Measurements from ENCODE around the gene NFIB. TPM values are rescaled to one million over a fixed set of nuclear protein-coding genes. Genes with fewer than 3 reads are reported as not detected.

The NFIB gene
- polyA plus RNA-seq, 2 of the 4 experiments (the other 2 are of a cell fraction), result 10.7 to 21.7 TPM

GRCh38 chr9:14099737-14100136, 214.2 kb downstream of the NFIB start (continued):
- TF ChIP-seq REST (IDR thresholded peaks at IDR 0.05), result no peak

- Histone ChIP-seq H3K4me2 (peak overlapping the region; percentile 82), H3K4me1 (peaks cover 41% of the 10 kb centered on the region), H3K4me3 (0 out of 3 replicates have a peak overlapping the region, but pooled peaks have one; percentile 12), H3K9me3 (no peaks in the 10 kb centered on the region), H3K27ac (peak overlapping the region; percentile 44 to 81; a peak in 4 of 6 replicates)
- no peak for FAIRE-seq
- ChIA-PET POLR2A (no interaction called here), CTCF (no interaction called here)
- DNase-seq (ENCODE audit: low read depth in 1 of 2, low spot score in 1 of 2), result no peak
- peak; percentile 21 to 50; a peak in 3 of 6 replicates for ATAC-seq
- WGBS (ENCODE audit: missing lambda C conversion rate), result 68% methylated on average over 3 of the region's 3 CpGs
- TF ChIP-seq JUNB (IDR thresholded peaks at IDR 0.05), result no peak
- no peak for TF ChIP-seq GATA3 (IDR thresholded peaks at IDR 0.05; ENCODE audit: borderline replicate concordance)
- TF ChIP-seq HOXB13 (CRISPR knock-in tag; IDR thresholded peaks at IDR 0.05; ENCODE audit: low read depth), result no peak
- TF ChIP-seq MAX (IDR thresholded peaks at IDR 0.05), result no peak
- no peak for TF ChIP-seq FOSL2 (IDR thresholded peaks at IDR 0.05)
- no peak for TF ChIP-seq FOSL2 (CRISPR knock-in tag; IDR thresholded peaks at IDR 0.05)
- TF ChIP-seq ZFP36 (IDR thresholded peaks at IDR 0.05; ENCODE audit: borderline replicate concordance, partially characterized antibody), result no peak
Measured at GRCh38 chr9:14098486-14099180, 215.3 kb downstream of the NFIB start.

- CTCF ChIA-PET, result no interaction called here
- peak overlapping the region; percentile 44 to 81 for H3K27ac ChIP-seq
- 12% methylated on average over 6 of the region's 6 CpGs for WGBS (ENCODE audit: missing lambda C conversion rate)
Measured at GRCh38 chr9:14097666-14098415, 216.1 kb downstream of the NFIB start.

GRCh38 chr9:14097215-14097614, 216.7 kb downstream of the NFIB start:
- FAIRE-seq (no peak), DNase-seq (ENCODE audit: low read depth in 1 of 2, low spot score in 1 of 2) (peak in 1 of 2 experiments; percentile 27)

More at GRCh38 chr9:14097666-14098415, 216.1 kb downstream of the NFIB start:
- POLR2A ChIA-PET, result no interaction called here
- DNase-seq (ENCODE audit: low read depth in 1 of 2, low spot score in 1 of 2) (peak in 1 of 2 experiments; percentile 34), ATAC-seq (peak in 1 of 2 experiments; percentile 55; a peak in 3 of 6 replicates), FAIRE-seq (peak; percentile 18)
- Histone ChIP-seq H3K4me2 (peak overlapping the region; percentile 82), H3K9me3 (no peaks in the 10 kb centered on the region), H3K4me1 (peaks cover 41% of the 10 kb centered on the region), H3K4me3 (peak overlapping the region; percentile 12; the same call in 1 of the 3 replicates)
- peak; percentile 91; the same call in 1 of the 2 replicates for TF ChIP-seq FOXS1 (CRISPR knock-in tag; IDR thresholded peaks at IDR 0.05)
- no peak for TF ChIP-seq SREBF2 (IDR thresholded peaks at IDR 0.05)
- TF ChIP-seq NFE2L2 (conservative IDR thresholded peaks at IDR 0.05; ENCODE audit: low read length), result no peak

More at GRCh38 chr9:14097215-14097614, 216.7 kb downstream of the NFIB start:
- H3K9me3 ChIP-seq, result no peaks in the 10 kb centered on the region
- TF ChIP-seq MAZ (IDR thresholded peaks at IDR 0.05; ENCODE audit: borderline replicate concordance, low read depth, low read length), result no peak
- TF ChIP-seq POLR2AphosphoS2 (conservative IDR thresholded peaks at IDR 0.05; ENCODE audit: low read length), result no peak
- no peak for TF ChIP-seq USF2 (IDR thresholded peaks at IDR 0.05)
- H3K4me3 ChIP-seq, result 0 out of 3 replicates have a peak overlapping the region, but pooled peaks have one; percentile 12
- H3K4me1 ChIP-seq, result peaks cover 41% of the 10 kb centered on the region
- peak; percentile 32 to 58; a peak in 4 of 6 replicates for ATAC-seq
- ChIA-PET POLR2A (no interaction called here), CTCF (no interaction called here)
- H3K27ac ChIP-seq, result peak overlapping the region; percentile 81 to 82
- H3K4me2 ChIP-seq, result peak overlapping the region; percentile 82
- 17% methylated on average over 4 of the region's 4 CpGs for WGBS (ENCODE audit: missing lambda C conversion rate)

Measured in A549 (cell line).